Measurements from ENCODE around the gene DHX29. TPM values are rescaled to one million over a fixed set of nuclear protein-coding genes. Genes with fewer than 3 reads are reported as not detected.

DHX29 gene
- total RNA-seq, 1 experiment from 2014 or later = 24.3 TPM

DNA sequence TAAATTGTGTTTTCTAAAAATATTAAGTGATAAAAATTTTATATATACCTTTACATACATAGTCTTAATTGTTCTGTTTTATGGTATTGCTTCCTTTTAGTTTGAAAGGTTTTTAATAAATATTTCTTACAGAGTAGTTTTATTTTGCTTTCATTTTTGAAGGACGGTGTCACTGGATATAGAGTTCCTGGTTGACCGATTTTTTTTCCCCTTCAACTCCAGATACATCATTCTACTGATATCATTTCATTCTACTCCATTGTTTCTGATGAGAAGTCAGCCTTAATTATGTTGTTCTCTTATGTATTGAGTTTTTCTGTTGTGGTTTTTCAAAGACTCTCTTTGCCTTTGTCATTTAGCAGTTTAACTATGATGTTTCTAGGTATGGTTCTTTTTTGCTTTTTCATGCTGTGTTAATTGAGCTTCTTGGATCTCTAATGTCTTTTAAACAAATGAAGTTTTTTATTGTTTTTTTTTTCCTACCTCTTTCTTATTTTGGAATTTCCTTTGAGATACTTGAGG lies 30.7 kb upstream of the DHX29 start:
- Histone ChIP-seq H3K4me2 (ENCODE audit: low read length) (no peak overlapping the region), H2AFZ (ENCODE audit: low read depth, low read length, poor library complexity, severe bottlenecking) (no peak overlapping the region), H4K20me1 (ENCODE audit: insufficient read depth) (peaks cover 8% of the 10 kb centered on the region; the same call in 1 of the 2 replicates), H3K36me3 (ENCODE audit: control insufficient read depth in 1 of 2, insufficient read depth in 2 of 2, low read length in 2 of 2) (peaks cover 3 to 10% of the 10 kb centered on the region in 2 experiments; a peak in 2 of 4 replicates), H3K79me2 (ENCODE audit: insufficient read depth, low read length) (peaks cover 88% of the 10 kb centered on the region), H3K9ac (ENCODE audit: low read length) (no peak overlapping the region), H3K27me3 (ENCODE audit: insufficient read depth, low read length) (no peaks in the 10 kb centered on the region), H3K4me3 (replicated peaks in 1 of 2; ENCODE audit: low read depth in 1 of 2, low read length in 2 of 2) (no peak overlapping the region), H3K27ac (ENCODE audit: low read depth, low read length) (no peak overlapping the region), H3K9me3 (ENCODE audit: control insufficient read depth in 1 of 2, insufficient read depth in 1 of 2, low read depth in 1 of 2, low read length in 2 of 2) (no peaks in the 10 kb centered on the region), H3K4me1 (ENCODE audit: control insufficient read depth in 1 of 2, insufficient read depth in 2 of 2, low read length in 2 of 2) (no peaks in the 10 kb centered on the region), H3K9me2 (ENCODE audit: insufficient read depth) (no peaks in the 10 kb centered on the region)
- POLR2A ChIA-PET = no interaction called here
- TF ChIP-seq YY1 (IDR thresholded peaks at IDR 0.05; ENCODE audit: extremely low read depth, insufficient replicate concordance, low read depth, low read length) (no peak), EZH2 (IDR thresholded peaks at IDR 0.05) (no peak), SRF (IDR thresholded peaks at IDR 0.05; ENCODE audit: low read depth) (no peak), EGR1 (IDR thresholded peaks at IDR 0.05; ENCODE audit: low read depth) (no peak), JUND (IDR thresholded peaks at IDR 0.05) (no peak), CBX3 (IDR thresholded peaks at IDR 0.05; ENCODE audit: low read depth) (no peak), SIN3A (IDR thresholded peaks at IDR 0.05; ENCODE audit: low read depth) (no peak), SP1 (IDR thresholded peaks at IDR 0.05; ENCODE audit: low read depth) (no peak), EZH2phosphoT487 (IDR thresholded peaks at IDR 0.05; ENCODE audit: borderline replicate concordance) (no peak), ZNF274 (IDR thresholded peaks at IDR 0.05; ENCODE audit: low read depth, low read length) (no peak), ELF1 (IDR thresholded peaks at IDR 0.05; ENCODE audit: borderline replicate concordance, low read depth) (no peak), FOSL1 (IDR thresholded peaks at IDR 0.05; ENCODE audit: low read depth) (no peak), RAD21 (IDR thresholded peaks at IDR 0.05; ENCODE audit: low read depth) (no peak)
- TF ChIP-seq, protein P1, sequence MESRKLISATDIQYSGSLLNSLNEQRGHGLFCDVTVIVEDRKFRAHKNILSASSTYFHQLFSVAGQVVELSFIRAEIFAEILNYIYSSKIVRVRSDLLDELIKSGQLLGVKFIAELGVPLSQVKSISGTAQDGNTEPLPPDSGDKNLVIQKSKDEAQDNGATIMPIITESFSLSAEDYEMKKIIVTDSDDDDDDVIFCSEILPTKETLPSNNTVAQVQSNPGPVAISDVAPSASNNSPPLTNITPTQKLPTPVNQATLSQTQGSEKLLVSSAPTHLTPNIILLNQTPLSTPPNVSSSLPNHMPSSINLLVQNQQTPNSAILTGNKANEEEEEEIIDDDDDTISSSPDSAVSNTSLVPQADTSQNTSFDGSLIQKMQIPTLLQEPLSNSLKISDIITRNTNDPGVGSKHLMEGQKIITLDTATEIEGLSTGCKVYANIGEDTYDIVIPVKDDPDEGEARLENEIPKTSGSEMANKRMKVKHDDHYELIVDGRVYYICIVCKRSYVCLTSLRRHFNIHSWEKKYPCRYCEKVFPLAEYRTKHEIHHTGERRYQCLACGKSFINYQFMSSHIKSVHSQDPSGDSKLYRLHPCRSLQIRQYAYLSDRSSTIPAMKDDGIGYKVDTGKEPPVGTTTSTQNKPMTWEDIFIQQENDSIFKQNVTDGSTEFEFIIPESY (IDR thresholded peaks at IDR 0.05; ENCODE audit: extremely low read depth, insufficient replicate concordance, low read length) = no peak
- TF ChIP-seq, protein P2, sequence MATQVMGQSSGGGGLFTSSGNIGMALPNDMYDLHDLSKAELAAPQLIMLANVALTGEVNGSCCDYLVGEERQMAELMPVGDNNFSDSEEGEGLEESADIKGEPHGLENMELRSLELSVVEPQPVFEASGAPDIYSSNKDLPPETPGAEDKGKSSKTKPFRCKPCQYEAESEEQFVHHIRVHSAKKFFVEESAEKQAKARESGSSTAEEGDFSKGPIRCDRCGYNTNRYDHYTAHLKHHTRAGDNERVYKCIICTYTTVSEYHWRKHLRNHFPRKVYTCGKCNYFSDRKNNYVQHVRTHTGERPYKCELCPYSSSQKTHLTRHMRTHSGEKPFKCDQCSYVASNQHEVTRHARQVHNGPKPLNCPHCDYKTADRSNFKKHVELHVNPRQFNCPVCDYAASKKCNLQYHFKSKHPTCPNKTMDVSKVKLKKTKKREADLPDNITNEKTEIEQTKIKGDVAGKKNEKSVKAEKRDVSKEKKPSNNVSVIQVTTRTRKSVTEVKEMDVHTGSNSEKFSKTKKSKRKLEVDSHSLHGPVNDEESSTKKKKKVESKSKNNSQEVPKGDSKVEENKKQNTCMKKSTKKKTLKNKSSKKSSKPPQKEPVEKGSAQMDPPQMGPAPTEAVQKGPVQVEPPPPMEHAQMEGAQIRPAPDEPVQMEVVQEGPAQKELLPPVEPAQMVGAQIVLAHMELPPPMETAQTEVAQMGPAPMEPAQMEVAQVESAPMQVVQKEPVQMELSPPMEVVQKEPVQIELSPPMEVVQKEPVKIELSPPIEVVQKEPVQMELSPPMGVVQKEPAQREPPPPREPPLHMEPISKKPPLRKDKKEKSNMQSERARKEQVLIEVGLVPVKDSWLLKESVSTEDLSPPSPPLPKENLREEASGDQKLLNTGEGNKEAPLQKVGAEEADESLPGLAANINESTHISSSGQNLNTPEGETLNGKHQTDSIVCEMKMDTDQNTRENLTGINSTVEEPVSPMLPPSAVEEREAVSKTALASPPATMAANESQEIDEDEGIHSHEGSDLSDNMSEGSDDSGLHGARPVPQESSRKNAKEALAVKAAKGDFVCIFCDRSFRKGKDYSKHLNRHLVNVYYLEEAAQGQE (IDR thresholded peaks at IDR 0.05; ENCODE audit: low read depth) = no peak
- TF ChIP-seq, protein P3, sequence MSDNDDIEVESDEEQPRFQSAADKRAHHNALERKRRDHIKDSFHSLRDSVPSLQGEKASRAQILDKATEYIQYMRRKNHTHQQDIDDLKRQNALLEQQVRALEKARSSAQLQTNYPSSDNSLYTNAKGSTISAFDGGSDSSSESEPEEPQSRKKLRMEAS (IDR thresholded peaks at IDR 0.05) = no peak
- TF ChIP-seq, protein P4, sequence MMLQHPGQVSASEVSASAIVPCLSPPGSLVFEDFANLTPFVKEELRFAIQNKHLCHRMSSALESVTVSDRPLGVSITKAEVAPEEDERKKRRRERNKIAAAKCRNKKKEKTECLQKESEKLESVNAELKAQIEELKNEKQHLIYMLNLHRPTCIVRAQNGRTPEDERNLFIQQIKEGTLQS (IDR thresholded peaks at IDR 0.05) = no peak
- TF ChIP-seq, protein P5, sequence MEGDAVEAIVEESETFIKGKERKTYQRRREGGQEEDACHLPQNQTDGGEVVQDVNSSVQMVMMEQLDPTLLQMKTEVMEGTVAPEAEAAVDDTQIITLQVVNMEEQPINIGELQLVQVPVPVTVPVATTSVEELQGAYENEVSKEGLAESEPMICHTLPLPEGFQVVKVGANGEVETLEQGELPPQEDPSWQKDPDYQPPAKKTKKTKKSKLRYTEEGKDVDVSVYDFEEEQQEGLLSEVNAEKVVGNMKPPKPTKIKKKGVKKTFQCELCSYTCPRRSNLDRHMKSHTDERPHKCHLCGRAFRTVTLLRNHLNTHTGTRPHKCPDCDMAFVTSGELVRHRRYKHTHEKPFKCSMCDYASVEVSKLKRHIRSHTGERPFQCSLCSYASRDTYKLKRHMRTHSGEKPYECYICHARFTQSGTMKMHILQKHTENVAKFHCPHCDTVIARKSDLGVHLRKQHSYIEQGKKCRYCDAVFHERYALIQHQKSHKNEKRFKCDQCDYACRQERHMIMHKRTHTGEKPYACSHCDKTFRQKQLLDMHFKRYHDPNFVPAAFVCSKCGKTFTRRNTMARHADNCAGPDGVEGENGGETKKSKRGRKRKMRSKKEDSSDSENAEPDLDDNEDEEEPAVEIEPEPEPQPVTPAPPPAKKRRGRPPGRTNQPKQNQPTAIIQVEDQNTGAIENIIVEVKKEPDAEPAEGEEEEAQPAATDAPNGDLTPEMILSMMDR (IDR thresholded peaks at IDR 0.05 in 2 of 3, conservative IDR thresholded peaks at IDR 0.05 in 1 of 3; ENCODE audit: borderline replicate concordance in 1 of 3, insufficient read depth in 1 of 3, low read depth in 2 of 3, low read length in 2 of 3) = no peak
- CTCF ChIA-PET = no interaction called here
- no peak for ATAC-seq
- DNase-seq (ENCODE audit: low read depth, low spot score) = no peak
- intact Hi-C loops (cut with micrococcal nuclease) = no loop called here
- BruUV-seq (replicated peaks) = no TSS peak
- RAD21 ChIA-PET (ENCODE audit: low non-redundant PET in 1 of 2, low total read pairs in 2 of 2, uncharacterized antibody in 2 of 2, unreplicated experiment in 2 of 2) = no interaction called here

Data from HCT116 (cell line).